HFF-Myc (cell line): Measurements from ENCODE around the gene MRPL46.
A peak's percentile ranks its signal among the peaks of the same experiment; 100 is the strongest.
"Not testable (repeated sequence)": the region's sequence is repeated elsewhere in the genome, so short reads cannot be mapped to it uniquely, and the experiment has no call there.

Experiments
- DNase-seq: peaks from one replicate; pipeline ENCODE4 v3.0.0-alpha.2; 2011; ENCODE audit warnings: low read depth; ENCODE audit errors: extremely low read depth
- H3K4me3 ChIP-seq: replicated peaks from 2 replicates; pipeline ENCODE4 v1.5.1; 2011; ENCODE audit warnings: low read depth, mild to moderate bottlenecking, control low read depth, low read length
- TF ChIP-seq, protein P1 (sequence below): IDR thresholded peaks from 2 replicates; pipeline ENCODE4 v1.5.1; 2012; ENCODE audit warnings: mild to moderate bottlenecking, low read depth, low read length, control low read depth; ENCODE audit errors: missing control alignments

MRPL46 gene

DNA sequence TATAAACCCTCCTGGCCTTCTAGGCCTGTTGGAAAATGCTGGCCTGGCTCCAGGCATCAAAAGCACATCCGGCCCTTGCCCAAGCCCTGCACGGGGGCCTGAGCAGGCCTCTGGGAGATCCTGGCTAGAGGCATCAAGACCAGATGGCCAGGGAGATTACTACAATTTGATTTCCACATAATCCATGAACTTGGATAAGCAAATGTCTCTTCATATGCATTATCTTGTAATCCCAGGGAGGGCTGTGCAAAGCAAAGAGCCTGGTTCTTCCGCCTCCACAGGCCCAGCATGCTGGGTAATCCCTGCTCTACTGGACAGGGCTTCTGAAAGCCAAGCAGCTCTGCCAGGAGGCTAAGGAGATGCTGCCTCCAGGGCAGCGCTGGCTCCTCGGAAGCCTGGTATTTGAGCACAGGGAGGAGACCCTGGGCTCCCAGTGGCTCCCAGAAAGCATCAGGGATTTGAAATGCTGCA is 18.2 kb downstream of the MRPL46 start:
- H3K4me3 ChIP-seq, result no peak overlapping the region
- TF ChIP-seq, protein P1, sequence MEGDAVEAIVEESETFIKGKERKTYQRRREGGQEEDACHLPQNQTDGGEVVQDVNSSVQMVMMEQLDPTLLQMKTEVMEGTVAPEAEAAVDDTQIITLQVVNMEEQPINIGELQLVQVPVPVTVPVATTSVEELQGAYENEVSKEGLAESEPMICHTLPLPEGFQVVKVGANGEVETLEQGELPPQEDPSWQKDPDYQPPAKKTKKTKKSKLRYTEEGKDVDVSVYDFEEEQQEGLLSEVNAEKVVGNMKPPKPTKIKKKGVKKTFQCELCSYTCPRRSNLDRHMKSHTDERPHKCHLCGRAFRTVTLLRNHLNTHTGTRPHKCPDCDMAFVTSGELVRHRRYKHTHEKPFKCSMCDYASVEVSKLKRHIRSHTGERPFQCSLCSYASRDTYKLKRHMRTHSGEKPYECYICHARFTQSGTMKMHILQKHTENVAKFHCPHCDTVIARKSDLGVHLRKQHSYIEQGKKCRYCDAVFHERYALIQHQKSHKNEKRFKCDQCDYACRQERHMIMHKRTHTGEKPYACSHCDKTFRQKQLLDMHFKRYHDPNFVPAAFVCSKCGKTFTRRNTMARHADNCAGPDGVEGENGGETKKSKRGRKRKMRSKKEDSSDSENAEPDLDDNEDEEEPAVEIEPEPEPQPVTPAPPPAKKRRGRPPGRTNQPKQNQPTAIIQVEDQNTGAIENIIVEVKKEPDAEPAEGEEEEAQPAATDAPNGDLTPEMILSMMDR, result no peak
- no peak for DNase-seq

DNA sequence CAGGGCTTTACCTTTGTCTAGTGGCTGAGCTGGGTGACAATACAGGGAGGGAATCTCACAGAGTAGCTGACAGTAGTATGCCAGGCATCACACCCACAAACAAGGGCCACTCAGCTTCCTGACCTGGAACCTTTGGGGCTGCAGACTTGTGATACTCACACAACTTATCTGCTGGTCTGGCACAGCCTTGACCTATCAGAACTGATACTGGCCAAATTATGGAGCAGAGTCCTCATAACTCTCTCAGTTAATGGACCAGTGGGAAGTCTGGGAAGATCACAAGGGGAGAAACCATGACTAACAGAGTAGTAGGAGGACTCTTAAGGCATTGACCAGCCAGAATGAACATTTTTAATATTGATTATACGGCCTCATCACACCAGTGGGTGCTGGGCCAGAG is 19.4 kb downstream of the MRPL46 start:
- TF ChIP-seq, protein P1, result no peak
- H3K4me3 ChIP-seq, result no peak overlapping the region
- DNase-seq, result no peak

DNA sequence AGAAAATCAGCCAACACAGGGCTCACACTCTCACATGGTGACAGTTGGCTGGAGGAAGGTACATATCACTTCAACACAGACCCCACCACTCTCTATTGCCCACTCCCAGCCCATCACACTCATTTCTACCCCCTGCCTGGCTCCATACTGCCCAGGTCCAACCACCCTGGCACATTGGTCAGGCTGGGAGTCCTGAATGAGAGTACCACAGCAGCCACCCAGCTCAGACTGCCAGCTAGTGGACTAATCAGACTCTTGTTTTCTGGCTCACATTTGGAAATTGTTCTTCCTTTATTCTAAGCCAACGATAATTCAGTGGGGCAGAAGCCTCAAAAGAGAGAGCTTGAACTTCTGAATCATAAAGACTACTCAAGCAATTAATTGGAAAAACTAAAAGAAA is 20.0 kb downstream of the MRPL46 start:
- no peak for DNase-seq
- TF ChIP-seq, protein P1, result no peak
- no peak overlapping the region for H3K4me3 ChIP-seq

DNA sequence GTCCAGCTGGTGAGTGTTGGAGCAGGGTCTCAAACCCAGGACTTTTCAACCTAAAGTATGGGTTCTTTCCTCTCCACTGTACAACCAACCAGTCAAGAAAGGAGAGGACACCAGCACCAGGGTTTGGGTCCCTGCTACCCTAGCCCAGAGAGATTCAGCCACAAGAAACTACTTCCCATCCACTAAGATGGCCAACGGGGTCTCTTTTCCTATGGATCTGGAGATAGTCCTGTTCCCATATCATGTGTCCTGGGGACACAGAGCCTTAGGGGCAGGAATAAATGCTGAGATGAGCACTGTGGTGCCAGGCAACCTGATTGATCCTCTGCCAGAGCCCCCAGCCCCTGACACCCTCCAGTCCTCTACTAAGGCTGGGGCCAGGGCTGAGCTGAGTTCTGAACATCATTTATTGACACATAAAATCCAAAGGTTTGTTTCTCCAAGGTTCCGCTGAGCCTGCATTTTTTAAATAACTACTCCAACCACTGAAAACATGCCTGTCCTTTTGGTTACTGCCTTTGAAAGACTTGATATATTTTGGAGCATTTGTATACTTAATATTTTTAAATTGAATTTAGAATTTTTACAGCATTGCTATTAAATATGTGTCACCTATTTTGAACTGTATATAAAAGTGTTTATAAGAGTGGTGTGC is 26.0 kb downstream of the MRPL46 start:
- H3K4me3 ChIP-seq, result no peak overlapping the region
- DNase-seq, result no peak
- TF ChIP-seq, protein P1, result no peak

DNA sequence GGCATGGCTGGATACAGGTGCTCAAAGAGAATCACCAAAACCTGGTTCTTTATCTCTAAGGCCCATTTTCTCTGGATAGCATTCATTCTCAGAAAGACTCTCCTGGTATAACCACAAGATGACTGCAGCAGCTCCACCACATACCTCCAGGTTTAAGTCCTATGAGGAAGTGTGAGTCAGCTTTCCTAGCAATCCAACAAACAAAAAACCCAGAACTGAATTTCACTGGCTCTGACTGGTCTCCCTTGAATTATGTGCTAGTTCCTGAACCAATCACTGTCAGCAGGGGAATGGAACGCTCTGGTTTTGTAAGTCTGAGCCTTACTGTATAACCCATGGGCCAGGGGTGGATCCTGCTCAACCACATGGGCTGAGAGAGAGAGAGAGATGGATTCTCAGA is 27.2 kb downstream of the MRPL46 start:
- peak; percentile 30 for DNase-seq
- H3K4me3 ChIP-seq, result no peak overlapping the region
- TF ChIP-seq, protein P1, result no peak

DNA sequence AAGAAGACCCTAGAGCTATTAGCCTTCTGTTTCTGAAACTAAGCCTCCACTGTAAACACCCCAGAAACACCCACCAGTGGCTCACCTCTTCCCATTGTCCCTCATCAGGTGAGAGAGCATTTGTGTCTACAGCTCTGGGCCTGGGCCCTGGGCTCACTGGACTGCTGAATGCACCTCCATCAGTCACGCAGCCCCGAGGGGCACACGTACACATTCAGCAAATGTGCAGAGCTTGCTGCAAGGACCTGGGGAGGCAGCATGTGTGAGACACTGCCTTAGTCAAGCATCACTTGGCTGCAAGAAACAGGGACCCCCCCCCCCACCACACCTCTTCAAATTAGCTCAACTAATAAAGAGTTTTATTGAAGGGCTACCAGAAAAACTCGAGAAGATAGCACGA is 29.0 kb downstream of the MRPL46 start:
- DNase-seq, result no peak
- no peak overlapping the region for H3K4me3 ChIP-seq
- TF ChIP-seq, protein P1, result no peak

DNA sequence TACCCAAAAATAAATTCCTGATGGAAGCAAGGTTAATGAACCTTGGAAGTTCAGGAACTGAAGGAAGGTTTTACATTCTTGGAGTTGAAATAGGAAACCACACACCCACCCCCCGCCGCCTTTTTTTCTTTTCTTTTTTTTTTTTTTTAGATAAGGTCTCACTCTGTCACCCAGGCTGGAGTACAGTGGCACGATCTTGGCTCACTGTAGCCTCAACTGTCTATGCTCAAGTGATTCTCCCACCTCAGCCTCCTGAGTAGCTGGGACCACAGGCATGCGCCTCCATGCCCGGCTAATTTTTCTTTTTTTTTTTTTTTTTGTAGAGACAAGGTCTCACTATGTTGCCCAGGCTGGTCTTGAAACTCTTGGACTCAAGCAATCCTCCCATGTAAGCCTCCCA is 33.1 kb downstream of the MRPL46 start:
- DNase-seq, H3K4me3 ChIP-seq: not testable (repeated sequence)
